Vagina (tissue), 2 donors: ENCODE results near the gene ROCK1. TPM values are rescaled to one million over a fixed set of nuclear protein-coding genes. Genes with fewer than 3 reads are reported as not detected.

Experiments
- DNase-seq, 2 donors: peaks; one replicate each; pipeline ENCODE4 v3.0.0-alpha.2; 2017; ENCODE audit errors: extremely low spot score in 2 of 2
- H3K27ac ChIP-seq: fragments of 200-600 bp; sonication (generic); one replicate; pipeline ENCODE4 v1.5.1; 2019
- H3K27me3 ChIP-seq: fragments of 200-600 bp; sonication (generic); one replicate; pipeline ENCODE4 v1.5.1; 2019
- H3K36me3 ChIP-seq, 2 donors: fragments of 200-600 bp; sonication (generic); one replicate each; pipeline ENCODE4 v1.5.1; 2017 to 2019
- H3K4me1 ChIP-seq: fragments of 200-600 bp; sonication (generic); one replicate; pipeline ENCODE4 v1.5.1; 2019
- H3K4me3 ChIP-seq, 2 donors: fragments of 200-600 bp; sonication (generic); 1 replicate in 1 of 2; 2 replicates in 1 of 2; pipeline ENCODE4 v1.5.1; 2016 to 2019
- H3K9me3 ChIP-seq: fragments of 200-600 bp; sonication (generic); one replicate; pipeline ENCODE4 v1.5.1; 2019
- CTCF ChIP-seq, 3 experiments: fragments of 450-650 bp in 2 of 3; fragments of 200-600 bp in 1 of 3; sonication (generic) in 1 of 3; IDR thresholded peaks; one replicate each; pipeline ENCODE4 v1.5.1; 2017 to 2019; ENCODE audit warnings: antibody characterized with exemption in 3 of 3, mild to moderate bottlenecking in 2 of 3, moderate library complexity in 2 of 3
- POLR2A ChIP-seq, 2 donors: fragments of 450-650 bp; IDR thresholded peaks; one replicate each; pipeline ENCODE4 v1.6.1; 2017; ENCODE audit warnings: antibody characterized with exemption in 2 of 2, mild to moderate bottlenecking in 2 of 2, moderate library complexity in 2 of 2
- POLR2AphosphoS5 ChIP-seq, 2 donors: sonication (generic); formaldehyde crosslinking; IDR thresholded peaks; one replicate each; pipeline ENCODE4 v1.9.0; 2017; ENCODE audit warnings: antibody characterized with exemption in 2 of 2, mild to moderate bottlenecking in 2 of 2, low read depth in 1 of 2; ENCODE audit not compliant: insufficient read depth in 1 of 2
- intact Hi-C: fragments of 100-400 bp; cut with DNase I; formaldehyde crosslinking; loops from one replicate; pipeline ENCODE4 v1.15.1; 2023
- total RNA-seq: library from RNA; depleted of rRNA; stranded (reverse); fragments of >200 nt; gene quantifications from one replicate; pipeline ENCODE4 v1.2.3, GENCODE V29; 2016

ROCK1 gene
- total RNA-seq, 1 donor from 2014 or later = 39.0 TPM

- Histone ChIP-seq H3K4me1 (peaks cover 14% of the 10 kb centered on the region), H3K36me3 (no peaks in the 10 kb centered on the region), H3K9me3 (no peaks in the 10 kb centered on the region), H3K27me3 (no peaks in the 10 kb centered on the region), H3K27ac (no peak overlapping the region), H3K4me3 (no peak overlapping the region)
- no peak for TF ChIP-seq CTCF (IDR thresholded peaks at IDR 0.05)
- no peak for TF ChIP-seq POLR2A (IDR thresholded peaks at IDR 0.05)
- TF ChIP-seq POLR2AphosphoS5 (IDR thresholded peaks at IDR 0.05; ENCODE audit: insufficient read depth in 1 of 2, low read depth in 1 of 2) = no peak
- intact Hi-C loops = no loop called here
- no peak for DNase-seq
These were observed 28.6 kb downstream of the ROCK1 start for GRCh38 chr18:21083017-21083416.

DNA sequence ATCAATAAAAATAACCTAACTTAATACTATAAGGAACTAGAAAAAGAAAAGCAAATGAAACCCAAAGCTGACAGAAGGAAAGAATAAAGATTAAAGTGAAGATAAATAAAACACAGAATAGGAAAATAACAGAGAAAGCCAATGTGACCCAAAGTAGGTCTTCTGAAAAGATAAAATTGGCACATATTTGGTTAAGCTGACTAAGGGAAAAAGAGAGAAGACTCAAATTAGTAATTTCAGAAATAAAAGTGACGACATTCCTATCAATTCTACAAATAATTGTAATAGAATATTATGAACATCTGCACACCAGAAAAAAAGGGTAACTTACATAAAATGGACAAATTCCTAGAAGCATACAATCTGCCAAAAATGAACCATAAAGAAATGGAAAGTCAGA is 30.2 kb downstream of the ROCK1 start:
- intact Hi-C loops = no loop called here
- TF ChIP-seq POLR2AphosphoS5 (IDR thresholded peaks at IDR 0.05; ENCODE audit: insufficient read depth in 1 of 2, low read depth in 1 of 2) (no peak), CTCF (IDR thresholded peaks at IDR 0.05) (no peak), POLR2A (IDR thresholded peaks at IDR 0.05) (no peak)
- Histone ChIP-seq H3K4me3 (no peak overlapping the region), H3K4me1 (peaks cover 25% of the 10 kb centered on the region), H3K27ac (no peak overlapping the region), H3K36me3 (no peaks in the 10 kb centered on the region), H3K27me3 (no peaks in the 10 kb centered on the region), H3K9me3 (no peaks in the 10 kb centered on the region)
- no peak for DNase-seq

- Histone ChIP-seq H3K27ac (no peak overlapping the region), H3K4me3 (no peak overlapping the region), H3K4me1 (peaks cover 26% of the 10 kb centered on the region), H3K27me3 (no peaks in the 10 kb centered on the region), H3K36me3 (no peaks in the 10 kb centered on the region), H3K9me3 (no peaks in the 10 kb centered on the region)
- TF ChIP-seq POLR2A (IDR thresholded peaks at IDR 0.05) (no peak), POLR2AphosphoS5 (IDR thresholded peaks at IDR 0.05; ENCODE audit: insufficient read depth in 1 of 2, low read depth in 1 of 2) (no peak), CTCF (IDR thresholded peaks at IDR 0.05) (no peak)
- intact Hi-C loops = no loop called here
- DNase-seq = no peak
These were observed 31.0 kb downstream of the ROCK1 start for GRCh38 chr18:21080576-21080975.

GRCh38 chr18:21074336-21075323 is 37.0 kb downstream of the ROCK1 start:
- H3K9me3 ChIP-seq = no peaks in the 10 kb centered on the region
- H3K27me3 ChIP-seq = no peaks in the 10 kb centered on the region
- no peak overlapping the region for H3K4me3 ChIP-seq
- DNase-seq = no peak
- intact Hi-C loops = no loop called here
- TF ChIP-seq CTCF (IDR thresholded peaks at IDR 0.05) = no peak
- no peak overlapping the region for H3K27ac ChIP-seq
- H3K36me3 ChIP-seq = no peaks in the 10 kb centered on the region
- H3K4me1 ChIP-seq = peaks cover 47% of the 10 kb centered on the region

GRCh38 chr18:21073180-21073579 is 38.4 kb downstream of the ROCK1 start:
- H3K36me3 ChIP-seq = no peaks in the 10 kb centered on the region
- no peak for DNase-seq
- H3K9me3 ChIP-seq = no peaks in the 10 kb centered on the region
- H3K4me1 ChIP-seq = peaks cover 35% of the 10 kb centered on the region
- no peak for TF ChIP-seq CTCF (IDR thresholded peaks at IDR 0.05)
- no peak for TF ChIP-seq POLR2AphosphoS5 (IDR thresholded peaks at IDR 0.05; ENCODE audit: insufficient read depth in 1 of 2, low read depth in 1 of 2)
- TF ChIP-seq POLR2A (IDR thresholded peaks at IDR 0.05) = no peak
- intact Hi-C loops = no loop called here
- no peaks in the 10 kb centered on the region for H3K27me3 ChIP-seq
- H3K4me3 ChIP-seq = no peak overlapping the region
- no peak overlapping the region for H3K27ac ChIP-seq
